Measurements from ENCODE around the gene SCG2. TPM values are rescaled to one million over a fixed set of nuclear protein-coding genes. Genes with fewer than 3 reads are reported as not detected.
A peak's percentile ranks its signal among the peaks of the same experiment; 100 is the strongest.

Gene SCG2
- not detected for total RNA-seq

GRCh38 chr2:223601932-223602666, at the start of gene SCG2:
TSS of gene SCG2 (minus strand) at chr2:223602361. CDS start at chr2:223599282, 3,079 bp downstream.
- H3K36me3 Mint-ChIP-seq (ENCODE audit: insufficient read depth in 2 of 2) = no peaks in the 10 kb centered on the region
- no peak within 1 kb of the TSS for H3K27ac Mint-ChIP-seq
- peak; percentile 45 to 57 for DNase-seq
- H3K4me1 Mint-ChIP-seq (ENCODE audit: low read depth) = no peaks in the 10 kb centered on the region
- no peaks in the 10 kb centered on the region for H3K27me3 Mint-ChIP-seq (ENCODE audit: low read depth)
- no peaks in the 10 kb centered on the region for H3K9me3 Mint-ChIP-seq
- ATAC-seq (replicated peaks in 1 of 2) = peak; percentile 66 to 71
- no peak within 1 kb of the TSS for H3K4me3 Mint-ChIP-seq

GRCh38 chr2:223649554-223650533, 47.7 kb upstream of the SCG2 start:
- Mint-ChIP-seq H3K4me3 (no peak overlapping the region), H3K27ac (no peak overlapping the region), H3K27me3 (ENCODE audit: low read depth) (peaks cover 5% of the 10 kb centered on the region), H3K9me3 (no peaks in the 10 kb centered on the region), H3K36me3 (ENCODE audit: insufficient read depth in 2 of 2) (no peaks in the 10 kb centered on the region), H3K4me1 (ENCODE audit: low read depth) (no peaks in the 10 kb centered on the region)
- ATAC-seq (replicated peaks in 1 of 2) (no peak), DNase-seq (no peak)

GRCh38 chr2:223648755-223649154, 46.6 kb upstream of the SCG2 start:
- Mint-ChIP-seq H3K36me3 (ENCODE audit: insufficient read depth in 2 of 2) (no peaks in the 10 kb centered on the region), H3K4me3 (no peak overlapping the region), H3K9me3 (no peaks in the 10 kb centered on the region)

GRCh38 chr2:223647258-223647952, 45.2 kb upstream of the SCG2 start:
- no peak overlapping the region for H3K27ac Mint-ChIP-seq
- no peak for ATAC-seq (replicated peaks in 1 of 2)
- no peaks in the 10 kb centered on the region for H3K4me1 Mint-ChIP-seq (ENCODE audit: low read depth)
- no peak overlapping the region for H3K4me3 Mint-ChIP-seq
- peaks cover 2% of the 10 kb centered on the region for H3K27me3 Mint-ChIP-seq (ENCODE audit: low read depth)
- no peaks in the 10 kb centered on the region for H3K9me3 Mint-ChIP-seq
- DNase-seq = no peak
- H3K36me3 Mint-ChIP-seq (ENCODE audit: insufficient read depth in 2 of 2) = no peaks in the 10 kb centered on the region

More at GRCh38 chr2:223648755-223649154, 46.6 kb upstream of the SCG2 start:
- no peak for ATAC-seq (replicated peaks in 1 of 2)
- DNase-seq = no peak
- Mint-ChIP-seq H3K4me1 (ENCODE audit: low read depth) (no peaks in the 10 kb centered on the region), H3K27ac (no peak overlapping the region), H3K27me3 (ENCODE audit: low read depth) (peaks cover 5% of the 10 kb centered on the region)

GRCh38 chr2:223644136-223644535, 42.0 kb upstream of the SCG2 start:
- Mint-ChIP-seq H3K4me3 (no peak overlapping the region), H3K27me3 (ENCODE audit: low read depth) (no peaks in the 10 kb centered on the region), H3K36me3 (ENCODE audit: insufficient read depth in 2 of 2) (no peaks in the 10 kb centered on the region), H3K9me3 (no peaks in the 10 kb centered on the region), H3K27ac (no peak overlapping the region), H3K4me1 (ENCODE audit: low read depth) (no peaks in the 10 kb centered on the region)
- ATAC-seq (replicated peaks in 1 of 2) (no peak), DNase-seq (no peak)

GRCh38 chr2:223643309-223643708, 41.1 kb upstream of the SCG2 start:
- Mint-ChIP-seq H3K4me1 (ENCODE audit: low read depth) (no peaks in the 10 kb centered on the region), H3K27me3 (ENCODE audit: low read depth) (no peaks in the 10 kb centered on the region), H3K27ac (no peak overlapping the region), H3K36me3 (ENCODE audit: insufficient read depth in 2 of 2) (no peaks in the 10 kb centered on the region), H3K4me3 (no peak overlapping the region), H3K9me3 (no peaks in the 10 kb centered on the region)
- ATAC-seq (replicated peaks in 1 of 2) (no peak), DNase-seq (no peak)

GRCh38 chr2:223642506-223642905, 40.3 kb upstream of the SCG2 start:
- Mint-ChIP-seq H3K27me3 (ENCODE audit: low read depth) (no peaks in the 10 kb centered on the region), H3K9me3 (no peaks in the 10 kb centered on the region), H3K36me3 (ENCODE audit: insufficient read depth in 2 of 2) (no peaks in the 10 kb centered on the region), H3K27ac (no peak overlapping the region), H3K4me3 (no peak overlapping the region), H3K4me1 (ENCODE audit: low read depth) (no peaks in the 10 kb centered on the region)
- no peak for ATAC-seq (replicated peaks in 1 of 2)
- no peak for DNase-seq

- Mint-ChIP-seq H3K4me3 (no peak overlapping the region), H3K4me1 (ENCODE audit: low read depth) (no peaks in the 10 kb centered on the region), H3K27me3 (ENCODE audit: low read depth) (no peaks in the 10 kb centered on the region), H3K36me3 (ENCODE audit: insufficient read depth in 2 of 2) (no peaks in the 10 kb centered on the region), H3K27ac (no peak overlapping the region), H3K9me3 (no peaks in the 10 kb centered on the region)
- ATAC-seq (replicated peaks in 1 of 2) (no peak), DNase-seq (no peak)
Observed at GRCh38 chr2:223641082-223641481, 38.9 kb upstream of the SCG2 start.

GRCh38 chr2:223635080-223635479, 32.9 kb upstream of the SCG2 start:
- ATAC-seq (replicated peaks in 1 of 2) = peak in 1 of 2 donors; percentile 25
- peaks cover 1 to 3% of the 10 kb centered on the region in 2 donors for H3K9me3 Mint-ChIP-seq
- no peak overlapping the region for H3K4me3 Mint-ChIP-seq
- DNase-seq = no peak
- no peaks in the 10 kb centered on the region for H3K36me3 Mint-ChIP-seq (ENCODE audit: insufficient read depth in 2 of 2)
- H3K4me1 Mint-ChIP-seq (ENCODE audit: low read depth) = no peaks in the 10 kb centered on the region
- no peak overlapping the region for H3K27ac Mint-ChIP-seq
- H3K27me3 Mint-ChIP-seq (ENCODE audit: low read depth) = no peaks in the 10 kb centered on the region

GRCh38 chr2:223634238-223634637, 32.1 kb upstream of the SCG2 start:
- Mint-ChIP-seq H3K27ac (no peak overlapping the region), H3K4me3 (no peak overlapping the region), H3K27me3 (ENCODE audit: low read depth) (no peaks in the 10 kb centered on the region), H3K9me3 (peaks cover 1 to 3% of the 10 kb centered on the region in 2 donors), H3K36me3 (ENCODE audit: insufficient read depth in 2 of 2) (no peaks in the 10 kb centered on the region), H3K4me1 (ENCODE audit: low read depth) (no peaks in the 10 kb centered on the region)
- no peak for DNase-seq
- ATAC-seq (replicated peaks in 1 of 2) = no peak

- H3K27ac Mint-ChIP-seq = no peak overlapping the region
- DNase-seq = no peak
- no peak overlapping the region for H3K4me3 Mint-ChIP-seq
- no peaks in the 10 kb centered on the region for H3K27me3 Mint-ChIP-seq (ENCODE audit: low read depth)
- no peaks in the 10 kb centered on the region for H3K36me3 Mint-ChIP-seq (ENCODE audit: insufficient read depth in 2 of 2)
- peaks cover 1 to 3% of the 10 kb centered on the region in 2 donors for H3K9me3 Mint-ChIP-seq
- ATAC-seq (replicated peaks in 1 of 2) = no peak
- no peaks in the 10 kb centered on the region for H3K4me1 Mint-ChIP-seq (ENCODE audit: low read depth)
Observed at GRCh38 chr2:223633656-223634055, 31.5 kb upstream of the SCG2 start.

- no peak for DNase-seq
- H3K27ac Mint-ChIP-seq = no peak overlapping the region
Observed at GRCh38 chr2:223632826-223633225, 30.7 kb upstream of the SCG2 start.

GRCh38 chr2:223626716-223627115, 24.6 kb upstream of the SCG2 start:
- no peak for ATAC-seq (replicated peaks in 1 of 2)
- Mint-ChIP-seq H3K9me3 (peaks cover 1 to 3% of the 10 kb centered on the region in 2 donors), H3K27ac (no peak overlapping the region), H3K36me3 (ENCODE audit: insufficient read depth in 2 of 2) (no peaks in the 10 kb centered on the region), H3K27me3 (ENCODE audit: low read depth) (peaks cover 7% of the 10 kb centered on the region), H3K4me1 (ENCODE audit: low read depth) (no peaks in the 10 kb centered on the region), H3K4me3 (no peak overlapping the region)
- DNase-seq = no peak

More at GRCh38 chr2:223632826-223633225, 30.7 kb upstream of the SCG2 start:
- peaks cover 1 to 3% of the 10 kb centered on the region in 2 donors for H3K9me3 Mint-ChIP-seq
- H3K27me3 Mint-ChIP-seq (ENCODE audit: low read depth) = no peaks in the 10 kb centered on the region
- no peak for ATAC-seq (replicated peaks in 1 of 2)
- H3K4me3 Mint-ChIP-seq = no peak overlapping the region
- H3K4me1 Mint-ChIP-seq (ENCODE audit: low read depth) = no peaks in the 10 kb centered on the region
- H3K36me3 Mint-ChIP-seq (ENCODE audit: insufficient read depth in 2 of 2) = no peaks in the 10 kb centered on the region

All from activated T-cell treated with anti-CD3 and anti-CD28 coated beads, Interleukin-2, amount 50 U/mL, for 72 hours (primary cell).